Right lobe of liver (tissue), 6 donors: ENCODE results near the gene PLA2G3. TPM values are rescaled to one million over a fixed set of nuclear protein-coding genes. Genes with fewer than 3 reads are reported as not detected.
"Not testable (repeated sequence)": the region's sequence is repeated elsewhere in the genome, so short reads cannot be mapped to it uniquely, and the experiment has no call there.

Source experiments
- ATAC-seq, 4 donors: fragments of 200-7000 bp; cut with Tn5 transposase; one replicate each; pipeline ENCODE4 v1.9.1; 2020; ENCODE audit warnings: mild to moderate bottlenecking in 4 of 4, moderate library complexity in 4 of 4
- DNase-seq, 3 donors: peaks; one replicate each; pipeline ENCODE4 v3.0.0-alpha.2; 2020
- H3K27ac ChIP-seq, 3 donors: fragments of 200-600 bp; one replicate each; pipeline ENCODE4 v1.8.0; 2022
- H3K27me3 ChIP-seq, 2 donors: fragments of 200-600 bp; one replicate each; pipeline ENCODE4 v1.8.0; 2022
- H3K36me3 ChIP-seq, 4 donors: fragments of 200-600 bp; sonication (generic) in 1 of 4; one replicate each; pipeline versions ENCODE4 v1.5.1 to v1.8.0; 2017 to 2022; ENCODE audit warnings: control low read depth in 1 of 4
- H3K4me1 ChIP-seq, 4 donors: fragments of 200-600 bp; sonication (generic) in 1 of 4; one replicate each; pipeline versions ENCODE4 v1.5.1 to v1.8.0; 2017 to 2022; ENCODE audit warnings: control low read depth in 1 of 4
- H3K4me3 ChIP-seq, 3 donors: fragments of 200-600 bp; one replicate each; pipeline ENCODE4 v1.8.0; 2022
- H3K9me3 ChIP-seq, 4 donors: fragments of 200-600 bp; sonication (generic) in 1 of 4; one replicate each; pipeline versions ENCODE4 v1.5.1 to v1.8.0; 2017 to 2022; ENCODE audit warnings: control low read depth in 1 of 4
- CTCF ChIP-seq, 4 donors: fragments of 200-600 bp in 3 of 4; fragments of 450-650 bp in 1 of 4; IDR thresholded peaks; one replicate each; pipeline versions ENCODE4 v1.5.1 to v1.8.0; 2016 to 2022; ENCODE audit warnings: antibody characterized with exemption in 4 of 4, mild to moderate bottlenecking in 2 of 4
- POLR2A ChIP-seq: fragments of 450-650 bp; IDR thresholded peaks from one replicate; pipeline ENCODE4 v1.6.1; 2017; ENCODE audit warnings: antibody characterized with exemption, mild to moderate bottlenecking
- WGBS: methylation state at CpG from one replicate; pipeline ENCODE4 v1.1.6; 2018; ENCODE audit warnings: low coverage, low lambda C conversion rate; ENCODE audit not compliant: insufficient coverage; ENCODE audit errors: missing lambda C conversion rate; 5-methylcytosine and 5-hydroxymethylcytosine counted together
- intact Hi-C, 2 donors: fragments of 100-400 bp; cut with DNase I; formaldehyde crosslinking; loops; one replicate each; pipeline versions ENCODE4 v1.11.2 to v1.14.1; 2022
- total RNA-seq, 6 experiments: library from RNA; depleted of rRNA in 2 of 6; stranded (reverse); fragments of >200 nt in 2 of 6; fragmentation: NEBNext Ultra II Directional in 3 of 6; extraction: Animal tissue kit (Norgen Biotek cat#: 25700) in 3 of 6; gene quantifications; one replicate each; pipeline versions ENCODE4 v1.1.0 to v1.2.4, GENCODE V29; 2016 to 2023
- donor health status: DM: no; HTN: yes; CAD: no.
- donor health status: DM: no; HTN: no; CAD: no.
- donor health status: DM: no; HTN: no; CAD: no.
- donor health status: DM: no; HTN: yes; CAD: no.
- donor health status: DM: no; HTN: yes; CAD: no.

The PLA2G3 gene
- total RNA-seq, 6 experiments from 2014 or later, result not detected

DNA sequence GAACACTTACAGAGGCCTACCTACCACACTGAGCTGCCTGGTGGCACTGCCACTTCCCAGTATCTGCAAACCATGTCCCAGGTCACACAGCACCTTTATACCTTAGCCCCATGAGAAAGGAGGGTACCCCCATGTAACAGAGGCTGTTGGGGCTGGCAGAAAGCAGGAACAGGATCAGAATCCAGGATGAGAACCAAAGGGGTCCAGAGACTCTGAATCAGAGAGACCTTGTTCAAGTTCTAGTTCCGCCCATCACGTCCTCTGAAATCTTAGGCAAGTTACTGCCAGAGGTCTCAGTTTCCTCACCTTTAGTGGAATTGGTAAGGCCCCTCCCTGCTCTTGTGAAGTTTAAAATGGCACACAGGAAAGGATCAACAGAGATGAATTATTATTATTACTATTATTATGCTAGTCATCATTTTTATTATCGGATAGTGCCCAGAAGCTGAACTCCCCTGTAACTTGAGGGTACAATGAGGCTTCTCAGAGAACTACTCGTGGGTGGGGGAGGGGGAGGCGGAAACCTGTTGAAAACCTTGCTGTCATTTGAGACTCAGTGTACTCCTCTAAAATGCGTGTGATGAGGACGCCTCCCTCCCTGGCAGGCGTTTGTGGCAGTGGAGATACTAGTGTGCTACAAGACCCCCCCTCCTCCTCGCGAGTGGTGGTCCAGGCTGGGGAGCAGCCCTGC, 42.2 kb downstream of the PLA2G3 start:
- Histone ChIP-seq H3K4me1 (no peaks in the 10 kb centered on the region), H3K36me3 (peaks cover 0 to 8% (median 0%) of the 10 kb centered on the region in 4 donors), H3K4me3 (no peak overlapping the region), H3K9me3 (no peaks in the 10 kb centered on the region), H3K27me3 (no peaks in the 10 kb centered on the region), H3K27ac (no peak overlapping the region)
- DNase-seq (no peak), ATAC-seq (no peak)
- TF ChIP-seq POLR2A (no peak), CTCF (IDR thresholded peaks at IDR 0.05) (no peak)
- intact Hi-C loops, result loop anchor here (10.0 kb wide), 2 partner anchors 47 to 137 kb away; partner anchors contain the start of gene PLA2G3 (in 1 of the 2)
- WGBS, result 84% methylated on average over 4 of the region's 10 CpGs

DNA sequence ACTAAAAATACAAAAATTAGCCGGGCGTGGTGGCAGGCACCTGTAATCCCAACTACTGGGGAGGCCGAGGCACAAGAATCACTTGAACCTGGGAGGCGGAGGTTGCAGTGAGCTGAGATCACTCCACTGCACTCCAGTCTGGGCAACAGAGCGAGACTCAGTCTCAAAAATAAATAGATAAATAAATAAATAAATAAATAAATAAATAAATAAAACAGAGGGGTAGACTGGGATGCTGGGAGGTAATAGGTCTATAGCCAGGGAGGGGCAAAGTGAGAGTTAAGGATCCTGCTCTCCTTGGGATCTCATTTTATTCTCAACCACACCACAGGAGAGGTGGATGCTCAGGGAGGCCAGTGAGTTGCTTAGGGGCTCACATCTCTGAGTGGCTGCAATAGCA, 42.8 kb downstream of the PLA2G3 start:
- H3K4me3 ChIP-seq, H3K36me3 ChIP-seq, ATAC-seq, DNase-seq, H3K27ac ChIP-seq, H3K27me3 ChIP-seq, H3K9me3 ChIP-seq, H3K4me1 ChIP-seq: not testable (repeated sequence)
- WGBS, result 96% methylated on average over 4 of the region's 5 CpGs
- intact Hi-C loops, result loop anchor here (10.0 kb wide), 2 partner anchors 47 to 137 kb away; partner anchors contain the start of gene PLA2G3 (in 1 of the 2)

GRCh38 chr22:31096657-31097279, 43.5 kb downstream of the PLA2G3 start:
- TF ChIP-seq CTCF (IDR thresholded peaks at IDR 0.05) (no peak), POLR2A (no peak)
- Histone ChIP-seq H3K9me3 (no peaks in the 10 kb centered on the region), H3K27me3 (no peaks in the 10 kb centered on the region), H3K4me3 (no peak overlapping the region), H3K27ac (no peak overlapping the region), H3K36me3 (peaks cover 0 to 8% (median 0%) of the 10 kb centered on the region in 4 donors), H3K4me1 (no peaks in the 10 kb centered on the region)
- 96% methylated on average over 11 of the region's 27 CpGs for WGBS
- intact Hi-C loops, result loop anchor here (10.0 kb wide), 2 partner anchors 48 to 138 kb away; partner anchors contain the start of gene PLA2G3 (in 1 of the 2)
- no peak for ATAC-seq
- no peak for DNase-seq

GRCh38 chr22:31095637-31096249, 44.6 kb downstream of the PLA2G3 start:
- WGBS, result 73% methylated on average over 3 of the region's 3 CpGs
- intact Hi-C loops, result loop anchor here (10.0 kb wide), 2 partner anchors 49 to 139 kb away; partner anchors contain the start of gene PLA2G3 (in 1 of the 2)
- Histone ChIP-seq H3K4me1 (no peaks in the 10 kb centered on the region), H3K36me3 (peaks cover 0 to 8% (median 0%) of the 10 kb centered on the region in 4 donors), H3K27ac (no peak overlapping the region), H3K27me3 (no peaks in the 10 kb centered on the region), H3K4me3 (no peak overlapping the region), H3K9me3 (no peaks in the 10 kb centered on the region)
- no peak for DNase-seq
- no peak for ATAC-seq
- TF ChIP-seq POLR2A, result no peak
- no peak for TF ChIP-seq CTCF (IDR thresholded peaks at IDR 0.05)
